Mesenchymal stem cell (in vitro differentiated cells and primary cell): ENCODE data around the gene PRR30.
"Not testable (repeated sequence)": the region's sequence is repeated elsewhere in the genome, so short reads cannot be mapped to it uniquely, and the experiment has no call there.

Experiments used
- DNase-seq: peaks from one replicate; pipeline ENCODE4 v3.0.0-alpha.2; 2013
- H2AFZ ChIP-seq: one replicate; pipeline ENCODE4 v1.6.1; 2013; ENCODE audit warnings: low read depth, mild to moderate bottlenecking, control low read depth, inconsistent platforms, low read length, moderate library complexity
- H2AK5ac ChIP-seq: 2 replicates; pipeline ENCODE4 v1.6.1; 2013; ENCODE audit warnings: low read length, moderate library complexity, mild to moderate bottlenecking, inconsistent platforms; ENCODE audit not compliant: severe bottlenecking
- H2BK120ac ChIP-seq: one replicate; pipeline ENCODE4 v1.6.1; 2013; ENCODE audit warnings: low read depth, mild to moderate bottlenecking, inconsistent platforms, low read length, moderate library complexity
- H2BK12ac ChIP-seq, 2 experiments: one replicate each; pipeline ENCODE4 v1.6.1; 2013; ENCODE audit warnings: inconsistent platforms in 2 of 2, low read length in 2 of 2, mild to moderate bottlenecking in 2 of 2, moderate library complexity in 2 of 2, control low read depth in 1 of 2
- H2BK15ac ChIP-seq: one replicate; pipeline ENCODE4 v1.6.1; 2013; ENCODE audit warnings: mild to moderate bottlenecking, low read depth, inconsistent platforms; ENCODE audit not compliant: poor library complexity, severe bottlenecking
- H2BK5ac ChIP-seq: 2 replicates; pipeline ENCODE4 v1.6.1; 2013; ENCODE audit warnings: low read depth, mild to moderate bottlenecking, low read length, control low read depth, inconsistent platforms; ENCODE audit not compliant: poor library complexity, severe bottlenecking
- H3K14ac ChIP-seq, 2 experiments: one replicate each; pipeline ENCODE4 v1.6.1; 2013; ENCODE audit warnings: inconsistent platforms in 2 of 2, low read length in 2 of 2, control low read depth in 1 of 2, mild to moderate bottlenecking in 1 of 2, moderate library complexity in 1 of 2
- H3K18ac ChIP-seq, 2 experiments: one replicate each; pipeline ENCODE4 v1.6.1; 2013; ENCODE audit warnings: inconsistent platforms in 2 of 2, low read length in 2 of 2, control low read depth in 1 of 2, low read depth in 1 of 2, mild to moderate bottlenecking in 1 of 2
- H3K23ac ChIP-seq, 2 experiments: one replicate each; pipeline ENCODE4 v1.6.1; 2013; ENCODE audit warnings: inconsistent platforms in 2 of 2, low read length in 2 of 2, mild to moderate bottlenecking in 2 of 2, moderate library complexity in 2 of 2, control low read depth in 1 of 2
- H3K27ac ChIP-seq: 2 replicates; pipeline ENCODE4 v1.5.1; 2013; ENCODE audit warnings: mild to moderate bottlenecking, moderate library complexity, low read length, control low read depth, inconsistent platforms; ENCODE audit not compliant: poor library complexity, severe bottlenecking
- H3K27me3 ChIP-seq, 2 experiments: 2 replicates each; pipeline versions ENCODE4 v1.6.1 to v1.7.0; 2013; ENCODE audit warnings: low read length in 2 of 2, mild to moderate bottlenecking in 2 of 2, moderate library complexity in 2 of 2, control low read depth in 1 of 2, inconsistent platforms in 1 of 2; ENCODE audit not compliant: control insufficient read depth in 1 of 2, insufficient read depth in 1 of 2
- H3K36me3 ChIP-seq, 2 experiments: 2 replicates each; pipeline versions ENCODE4 v1.6.1 to v1.7.0; 2013; ENCODE audit warnings: low read length in 2 of 2, control low read depth in 1 of 2, inconsistent platforms in 1 of 2, low read depth in 1 of 2, mild to moderate bottlenecking in 1 of 2; ENCODE audit not compliant: insufficient read depth in 2 of 2, control insufficient read depth in 1 of 2
- H3K4ac ChIP-seq, 2 experiments: one replicate each; pipeline ENCODE4 v1.6.1; 2013; ENCODE audit warnings: inconsistent platforms in 2 of 2, low read length in 2 of 2, mild to moderate bottlenecking in 2 of 2, moderate library complexity in 2 of 2, control low read depth in 1 of 2, low read depth in 1 of 2
- H3K4me1 ChIP-seq: 2 replicates; pipeline ENCODE4 v1.6.1; 2013; ENCODE audit warnings: low read depth, low read length, control low read depth; ENCODE audit not compliant: control insufficient read depth, insufficient read depth
- H3K4me2 ChIP-seq: 2 replicates; pipeline ENCODE4 v1.6.1; 2013; ENCODE audit warnings: low read length, mild to moderate bottlenecking, inconsistent platforms; ENCODE audit not compliant: poor library complexity, severe bottlenecking
- H3K4me3 ChIP-seq, 2 experiments: 2 replicates each; pipeline versions ENCODE4 v1.5.1 to v1.7.0; 2013; ENCODE audit warnings: low read length in 2 of 2, mild to moderate bottlenecking in 2 of 2, control low read depth in 1 of 2, low read depth in 1 of 2; ENCODE audit not compliant: insufficient read depth in 1 of 2
- H3K79me1 ChIP-seq: replicated peaks from 2 replicates; pipeline ENCODE4 v1.6.1; 2013; ENCODE audit warnings: mild to moderate bottlenecking, control low read depth, low read length, inconsistent platforms; ENCODE audit not compliant: poor library complexity, severe bottlenecking
- H3K9ac ChIP-seq: 2 replicates; pipeline ENCODE4 v1.7.0; 2013; ENCODE audit warnings: mild to moderate bottlenecking, low read length, moderate library complexity
- H3K9me3 ChIP-seq: 2 replicates; pipeline ENCODE4 v1.7.0; 2013; ENCODE audit warnings: mild to moderate bottlenecking, low read length; ENCODE audit not compliant: control insufficient read depth
- H4K8ac ChIP-seq: one replicate; pipeline ENCODE4 v1.6.1; 2013; ENCODE audit warnings: inconsistent platforms, mild to moderate bottlenecking, low read length, moderate library complexity
- H4K91ac ChIP-seq: one replicate; pipeline ENCODE4 v1.6.1; 2013; ENCODE audit warnings: mild to moderate bottlenecking, low read length, inconsistent platforms
- WGBS: methylation state at CpG from one replicate; pipeline ENCODE4 v1.1.7; 2013; ENCODE audit warnings: mixed read lengths; 5-methylcytosine and 5-hydroxymethylcytosine counted together

PRR30 gene

GRCh38 chr2:27117995-27118524, 21.1 kb downstream of the PRR30 start:
- Histone ChIP-seq H3K27ac (no peak overlapping the region), H2AK5ac (no peak overlapping the region), H3K14ac (no peak overlapping the region), H2BK120ac (no peak overlapping the region), H3K9ac (peak overlapping the region; percentile 76), H3K4ac (no peak overlapping the region), H2AFZ (no peak overlapping the region), H3K79me1 (no peaks in the 10 kb centered on the region), H4K8ac (no peak overlapping the region), H3K18ac (no peak overlapping the region), H2BK12ac (no peak overlapping the region), H3K27me3 (peaks cover 36 to 72% of the 10 kb centered on the region in 2 experiments), H2BK5ac (no peak overlapping the region), H3K9me3 (no peaks in the 10 kb centered on the region), H3K4me3 (peak overlapping the region in 1 of 2 experiments; percentile 83), H3K23ac (no peak overlapping the region), H4K91ac (no peak overlapping the region), H3K36me3 (peaks cover 0 to 4% of the 10 kb centered on the region in 2 experiments), H2BK15ac (no peak overlapping the region), H3K4me2 (peak overlapping the region; percentile 86), H3K4me1 (peaks cover 10% of the 10 kb centered on the region)
- 30% methylated on average over 14 of the region's 14 CpGs for WGBS
- DNase-seq = no peak

GRCh38 chr2:27115519-27115918, 23.7 kb downstream of the PRR30 start:
- WGBS = 55% methylated on average over 2 of the region's 2 CpGs

GRCh38 chr2:27111392-27112078, 27.7 kb downstream of the PRR30 start:
- not testable (repeated sequence) for H3K4ac ChIP-seq, H3K23ac ChIP-seq, H2BK5ac ChIP-seq, H2BK12ac ChIP-seq, H2BK120ac ChIP-seq, H3K36me3 ChIP-seq, H3K4me1 ChIP-seq, H3K79me1 ChIP-seq, H2BK15ac ChIP-seq, H2AFZ ChIP-seq, H3K4me2 ChIP-seq, H3K9ac ChIP-seq, H3K9me3 ChIP-seq, H3K18ac ChIP-seq, H4K8ac ChIP-seq, H3K4me3 ChIP-seq, H2AK5ac ChIP-seq, H3K27ac ChIP-seq, H3K14ac ChIP-seq, DNase-seq
- Histone ChIP-seq H4K91ac (peak overlapping the region; percentile 27), H3K27me3 (peaks cover 0 to 23% of the 10 kb centered on the region in 2 experiments)
- WGBS = 96% methylated on average over 46 of the region's 49 CpGs

More at GRCh38 chr2:27115519-27115918, 23.7 kb downstream of the PRR30 start:
- no peak overlapping the region for H3K9ac ChIP-seq
- no peak overlapping the region for H3K18ac ChIP-seq
- no peak overlapping the region for H2AFZ ChIP-seq
- DNase-seq = no peak
- H3K4me1 ChIP-seq = peaks cover 10% of the 10 kb centered on the region
- no peak overlapping the region for H2BK15ac ChIP-seq
- no peak overlapping the region for H3K27ac ChIP-seq
- H3K79me1 ChIP-seq = no peaks in the 10 kb centered on the region
- no peak overlapping the region for H3K4ac ChIP-seq
- no peak overlapping the region for H2AK5ac ChIP-seq
- H3K9me3 ChIP-seq = no peaks in the 10 kb centered on the region
- peaks cover 15 to 51% of the 10 kb centered on the region in 2 experiments for H3K27me3 ChIP-seq
- no peak overlapping the region for H4K8ac ChIP-seq
- H2BK5ac ChIP-seq = no peak overlapping the region
- H3K36me3 ChIP-seq = peaks cover 0 to 4% of the 10 kb centered on the region in 2 experiments
- no peak overlapping the region for H4K91ac ChIP-seq
- H2BK12ac ChIP-seq = no peak overlapping the region
- no peak overlapping the region for H3K14ac ChIP-seq
- no peak overlapping the region for H3K4me2 ChIP-seq
- no peak overlapping the region for H3K23ac ChIP-seq
- H3K4me3 ChIP-seq = no peak overlapping the region
- H2BK120ac ChIP-seq = no peak overlapping the region

GRCh38 chr2:27110603-27111352, 28.4 kb downstream of the PRR30 start:
- not testable (repeated sequence) for H3K9me3 ChIP-seq, H3K9ac ChIP-seq, H3K79me1 ChIP-seq, H2BK120ac ChIP-seq, H3K36me3 ChIP-seq, H2BK12ac ChIP-seq, H4K91ac ChIP-seq, DNase-seq, H2BK15ac ChIP-seq, H2AFZ ChIP-seq, H3K27ac ChIP-seq, H3K4me1 ChIP-seq, H3K14ac ChIP-seq, H3K4me3 ChIP-seq, H3K18ac ChIP-seq, H3K4me2 ChIP-seq, H4K8ac ChIP-seq, H3K4ac ChIP-seq, H2AK5ac ChIP-seq, H2BK5ac ChIP-seq, H3K23ac ChIP-seq
- WGBS = 88% methylated on average over 23 of the region's 24 CpGs
- peaks cover 1 to 30% of the 10 kb centered on the region in 2 experiments for H3K27me3 ChIP-seq
